K562 (cell line): ENCODE data around the gene GAB2. TPM values are rescaled to one million over a fixed set of nuclear protein-coding genes. Genes with fewer than 3 reads are reported as not detected.

Experiments
- CBX2 ChIP-seq: fragments of 200-600 bp; sonication (generic); IDR thresholded peaks from one replicate; pipeline ENCODE4 v1.6.1; 2012; ENCODE audit warnings: mild to moderate bottlenecking, low read length, inconsistent platforms; ENCODE audit not compliant: insufficient read depth, poor library complexity, severe bottlenecking
- JUN ChIP-seq, 2 experiments: sonication (generic) in 1 of 2; formaldehyde crosslinking in 1 of 2; IDR thresholded peaks; 2 replicates each; pipeline versions ENCODE4 v1.6.1 to v1.8.0; 2012 to 2022; ENCODE audit warnings: borderline replicate concordance in 2 of 2, mild to moderate bottlenecking in 2 of 2, improper control_type of control experiment in 1 of 2, low read depth in 1 of 2, low read length in 1 of 2, missing genetic modification reagents in 1 of 2
- MGA ChIP-seq: fragments of 450-650 bp; IDR thresholded peaks from 2 replicates; pipeline ENCODE4 v1.6.1; 2016; ENCODE audit warnings: mild to moderate bottlenecking, moderate library complexity
- TAF9B ChIP-seq: fragments of 450-650 bp; IDR thresholded peaks from 2 replicates; pipeline ENCODE4 v1.6.1; 2018; ENCODE audit warnings: mild to moderate bottlenecking; ENCODE audit not compliant: partially characterized antibody
- ZFP1 ChIP-seq: fragments of 450-650 bp; formaldehyde crosslinking; IDR thresholded peaks from 2 replicates; pipeline ENCODE4 v1.4.0; 2020; ENCODE audit warnings: mild to moderate bottlenecking, mixed read lengths
- ZFX ChIP-seq: sonication (generic); formaldehyde crosslinking; IDR thresholded peaks from 2 replicates; pipeline ENCODE4 v1.8.0; 2022; ENCODE audit warnings: mild to moderate bottlenecking, missing genetic modification reagents, moderate library complexity
- ZNF197 ChIP-seq: fragments of 200-800 bp; sonication (Bioruptor generic); IDR thresholded peaks from 2 replicates; pipeline ENCODE4 v1.6.1; 2016; ENCODE audit warnings: low read depth, missing genetic modification characterization, missing compliant biosample characterization
- ZNF507 ChIP-seq: conservative IDR thresholded peaks from 2 replicates; pipeline ENCODE4 v1.6.1; 2017; ENCODE audit warnings: missing genetic modification characterization, missing compliant biosample characterization
- ZNF589 ChIP-seq: fragments of 200-800 bp; sonication (Bioruptor generic); IDR thresholded peaks from 2 replicates; pipeline ENCODE4 v1.6.1; 2016; ENCODE audit warnings: low read depth, missing genetic modification characterization, missing compliant biosample characterization
- ZNF830 ChIP-seq: fragments of 250-450 bp; sonication (Bioruptor Pico); IDR thresholded peaks from 2 replicates; pipeline ENCODE4 v1.5.0; 2021; ENCODE audit warnings: mild to moderate bottlenecking
- polyA plus RNA-seq, 8 experiments: library from polyadenylated mRNA; depleted of rRNA in 4 of 8; stranded (reverse) in 5 of 8; unstranded in 3 of 8; fragments of >200 nt; fragmentation: Nextera tagmentation in 2 of 8; fragmentation: Illumina TruSeq in 1 of 8; extraction: Ambion mirVana in 2 of 8; extraction: Trizol in 1 of 8; gene quantifications; 2 replicates each; pipeline versions ENCODE4 v1.2.1 to v1.2.3, GENCODE V29; 2011 to 2014; ENCODE audit warnings: inconsistent platforms in 1 of 8, missing spikeins in 1 of 8
- total RNA-seq, 7 experiments: library from RNA; depleted of rRNA in 6 of 7; stranded (reverse); fragments of >200 nt in 6 of 7; fragmentation: Illumina TruSeq in 2 of 7; extraction: Trizol in 2 of 7; gene quantifications; 2 replicates each; pipeline versions ENCODE4 v1.2.1 to v1.2.3, GENCODE V29; 2011 to 2021; ENCODE audit warnings: low replicate concordance in 1 of 7
- TF ChIP-seq, protein P1 (sequence below), 2 experiments: IDR thresholded peaks; 2 replicates each; pipeline ENCODE4 v1.6.1; 2011; ENCODE audit warnings: borderline replicate concordance in 1 of 2, control low read depth in 1 of 2, low read depth in 1 of 2, low read length in 1 of 2, mild to moderate bottlenecking in 1 of 2, mixed read lengths in 1 of 2, moderate library complexity in 1 of 2; ENCODE audit not compliant: insufficient read depth in 1 of 2, insufficient read length in 1 of 2, poor library complexity in 1 of 2, severe bottlenecking in 1 of 2; ENCODE audit errors: extremely low read depth in 1 of 2

The GAB2 gene
- total and polyA plus RNA-seq, 9 of the 15 experiments (the other 6 are each of a cell fraction or from before 2014, with no cell fraction given): 2.3 to 35.2 (median 16.1) TPM

DNA sequence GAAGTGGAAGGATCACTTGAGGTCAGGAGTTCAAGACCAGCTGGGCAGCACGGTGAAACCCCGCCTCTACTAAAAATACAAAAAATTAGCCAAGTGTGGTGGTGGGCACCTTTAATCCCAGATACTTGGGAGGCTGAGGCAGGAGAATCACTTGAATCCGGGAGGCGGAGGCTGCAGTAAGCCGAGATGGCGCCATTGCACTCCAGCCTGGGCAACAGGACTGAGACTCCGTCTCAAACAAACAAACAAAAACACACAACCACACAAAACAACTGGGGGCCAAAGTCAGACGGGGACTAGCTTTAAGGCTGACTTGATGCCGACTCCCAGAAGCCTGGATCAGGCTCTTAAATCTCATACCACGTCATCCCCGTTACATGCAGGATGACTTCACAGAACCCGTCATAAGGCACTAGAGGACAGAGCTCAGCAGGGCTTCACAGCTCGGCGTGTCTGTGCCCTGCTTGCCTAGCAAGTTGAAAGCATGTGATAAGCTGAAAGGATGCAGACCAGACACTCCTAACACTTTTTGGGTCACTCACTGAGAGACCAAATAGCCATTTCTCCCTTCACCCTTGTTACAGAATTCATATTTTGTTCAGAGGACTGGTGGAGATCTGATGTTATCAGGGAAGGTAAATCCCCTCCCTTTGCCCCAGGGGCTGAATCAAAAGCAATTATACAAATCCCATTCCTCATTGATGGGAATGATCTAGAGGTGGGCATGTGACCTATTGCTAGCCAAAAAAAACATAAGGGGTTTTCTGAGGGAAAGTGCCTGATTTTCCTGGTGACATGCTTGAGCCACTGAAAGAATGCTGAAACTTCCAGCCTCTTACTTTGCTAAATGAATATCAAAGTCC is 65.4 kb downstream of the GAB2 start (continued):
- TF ChIP-seq, protein P1, sequence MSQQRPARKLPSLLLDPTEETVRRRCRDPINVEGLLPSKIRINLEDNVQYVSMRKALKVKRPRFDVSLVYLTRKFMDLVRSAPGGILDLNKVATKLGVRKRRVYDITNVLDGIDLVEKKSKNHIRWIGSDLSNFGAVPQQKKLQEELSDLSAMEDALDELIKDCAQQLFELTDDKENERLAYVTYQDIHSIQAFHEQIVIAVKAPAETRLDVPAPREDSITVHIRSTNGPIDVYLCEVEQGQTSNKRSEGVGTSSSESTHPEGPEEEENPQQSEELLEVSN (IDR thresholded peaks at IDR 0.05; ENCODE audit: borderline replicate concordance in 1 of 2, extremely low read depth in 1 of 2, insufficient read depth in 1 of 2, insufficient read length in 1 of 2, low read depth in 1 of 2, low read length in 1 of 2, poor library complexity in 1 of 2, severe bottlenecking in 1 of 2): peak in 1 of 2 experiments; percentile 56
- TF ChIP-seq ZFX (CRISPR knock-in tag) (no peak), MGA (peak; percentile 87), ZNF830 (no peak), ZFP1 (CRISPR knock-in tag) (no peak), TAF9B (no peak), ZNF197 (CRISPR knock-in tag) (0 out of 2 replicates have a peak, but pooled peaks have one; percentile 37), ZNF507 (tag) (no peak), ZNF589 (CRISPR knock-in tag) (no peak), JUN (IDR thresholded peaks at IDR 0.05; ENCODE audit: borderline replicate concordance, low read depth, low read length) (peak; percentile 64; the same call in 1 of the 2 replicates), JUN (CRISPR knock-in tag; IDR thresholded peaks at IDR 0.05; ENCODE audit: borderline replicate concordance) (no peak), CBX2 (no peak)
